Hematopoietic multipotent progenitor cell treated with erythropoietin and hydrocortisone succinate and interleukin-3 and kit ligand, for 17 days (in vitro differentiated cells): Measurements from ENCODE around the gene GFRAL.

Source experiments
- DNase-seq: peaks from one replicate; pipeline ENCODE4 v3.0.0-alpha.2; 2015; ENCODE audit warnings: low spot score

Gene GFRAL

GRCh38 chr6:55433446-55434130 is 106.3 kb downstream of the GFRAL start:
- DNase-seq = no peak

DNA sequence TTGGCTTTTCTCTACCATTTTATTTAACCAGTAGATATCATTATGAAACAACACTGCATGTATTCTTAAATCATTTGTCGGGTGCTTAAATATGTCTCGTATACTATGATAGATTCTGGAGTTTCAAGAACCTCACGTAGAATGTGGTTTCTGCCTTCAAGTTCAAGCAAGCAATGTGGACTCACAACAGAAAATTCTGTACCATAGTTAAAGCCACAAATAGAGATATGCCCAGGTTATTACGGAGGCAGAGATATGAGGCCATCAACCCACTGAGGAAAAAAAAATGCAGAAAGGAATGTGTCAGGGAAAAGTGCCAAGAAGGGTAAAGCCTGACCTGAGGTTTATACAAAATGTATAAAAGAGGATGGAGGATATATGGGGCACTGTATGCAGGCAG is 109.9 kb downstream of the GFRAL start:
- DNase-seq = no peak

DNA sequence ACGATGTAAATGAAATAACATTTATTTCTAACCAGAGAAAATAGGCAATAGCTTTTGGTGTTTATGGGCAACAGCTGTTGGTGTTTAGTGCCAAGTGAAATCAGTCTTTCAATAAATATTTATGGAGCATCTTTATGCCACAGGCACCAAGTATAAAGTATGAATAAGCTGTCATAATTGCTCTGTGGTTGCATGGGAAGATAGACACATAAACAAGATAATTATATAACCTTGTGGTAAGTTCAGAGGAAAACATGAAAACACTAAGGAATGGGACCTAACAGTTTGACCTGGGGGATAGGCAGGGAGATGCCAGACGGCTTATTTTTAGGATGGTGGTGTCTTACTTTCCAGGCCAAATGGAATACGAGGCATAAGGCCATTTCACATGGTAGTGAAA is 110.9 kb downstream of the GFRAL start:
- DNase-seq = no peak

DNA sequence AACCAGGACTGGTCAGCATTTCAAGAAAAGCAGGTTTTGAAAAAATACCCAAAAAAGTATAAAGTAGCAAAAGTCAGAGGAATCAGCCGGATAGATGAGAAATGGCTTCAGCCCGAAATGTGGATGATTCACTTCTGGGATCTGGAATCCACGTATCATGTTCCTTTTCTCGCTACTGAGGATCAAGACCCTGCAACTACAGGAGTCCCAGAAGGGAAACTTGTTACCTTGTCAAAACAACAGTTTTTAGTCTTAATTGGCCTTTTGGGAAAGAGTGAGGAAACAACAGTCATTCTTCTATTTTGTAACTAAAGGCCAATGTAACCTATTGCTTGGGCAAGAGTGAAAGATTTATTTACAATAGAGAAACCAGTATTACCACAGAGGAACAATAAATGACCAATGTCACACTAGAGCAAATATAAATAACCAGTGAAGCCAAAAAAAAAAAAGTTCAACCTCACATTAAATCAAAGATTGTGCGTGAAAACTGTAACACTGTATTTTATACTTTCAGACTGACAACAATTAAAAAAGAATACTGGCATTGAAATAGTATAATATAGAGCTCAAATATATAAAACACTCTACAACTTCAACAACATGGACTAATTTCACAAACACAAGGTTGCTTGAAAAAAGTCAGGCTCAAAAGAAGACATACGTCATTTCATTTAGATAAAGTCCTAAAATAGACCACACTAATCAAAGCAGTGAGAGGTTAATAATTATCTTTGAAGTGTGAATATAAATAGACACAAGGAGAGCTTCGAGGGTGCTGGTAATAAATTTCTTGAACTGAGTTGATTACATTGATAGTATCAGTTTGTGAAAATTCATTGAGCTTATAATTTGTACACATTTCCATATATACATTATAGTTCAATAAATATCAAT is 116.2 kb downstream of the GFRAL start:
- no peak for DNase-seq

GRCh38 chr6:55445648-55446204 is 118.5 kb downstream of the GFRAL start:
- no peak for DNase-seq

- no peak for DNase-seq
Observed at GRCh38 chr6:55447891-55448290, 120.6 kb downstream of the GFRAL start.

- no peak for DNase-seq
Observed at GRCh38 chr6:55448451-55448850, 121.2 kb downstream of the GFRAL start.

GRCh38 chr6:55449225-55449624 is 122.0 kb downstream of the GFRAL start:
- DNase-seq = no peak

- DNase-seq = no peak
Observed at GRCh38 chr6:55450005-55450404, 122.7 kb downstream of the GFRAL start.
